Left renal cortex interstitium (tissue), 4 donors: Measurements from ENCODE around the gene PLCH2. TPM values are rescaled to one million over a fixed set of nuclear protein-coding genes. Genes with fewer than 3 reads are reported as not detected.

Experiments
- polyA plus RNA-seq, 4 donors: library from polyadenylated mRNA; unstranded; fragments of 120-200 nt; gene quantifications; one replicate each; pipeline ENCODE4 v1.2.1, GENCODE V29; 2013; ENCODE audit not compliant: insufficient read length in 4 of 4

PLCH2 gene
- polyA plus RNA-seq, 4 donors = 1.2 to 2.1 (median 1.5) TPM

Other genes with a start within 250 kb of the PLCH2 start
- gene SKI, start 248.0 kb upstream of the PLCH2 start, polyA plus RNA-seq = 10 to 100 TPM; 45.4 to 62.9 (median 58.6) TPM
- gene MORN1, start 84.7 kb upstream of the PLCH2 start, polyA plus RNA-seq = 10 to 100 TPM in 3 of 4 donors, 1 to 10 TPM in 1; 9.3 to 21.2 (median 16.6) TPM
- gene RER1, start 84.4 kb upstream of the PLCH2 start, polyA plus RNA-seq = 100 to 1,000 TPM; 108 to 124 (median 121) TPM
- gene PEX10, start 63.7 kb upstream of the PLCH2 start, polyA plus RNA-seq = 10 to 100 TPM; 20.3 to 31.1 (median 27.1) TPM
- 10 to 100 TPM; 24.8 to 34.0 (median 29.0) TPM for gene PANK4, start 50.3 kb downstream of the PLCH2 start, polyA plus RNA-seq
- under 1 TPM; 0.24 to 0.65 (median 0.55) TPM for gene HES5, start 54.0 kb downstream of the PLCH2 start, polyA plus RNA-seq
- gene TNFRSF14, start 80.1 kb downstream of the PLCH2 start, polyA plus RNA-seq = 10 to 100 TPM; 20.4 to 27.7 (median 22.5) TPM
- gene PRXL2B, start 110.5 kb downstream of the PLCH2 start, polyA plus RNA-seq = 10 to 100 TPM; 37.4 to 50.0 (median 43.5) TPM
- 1 to 10 TPM; 2.5 to 5.7 (median 2.9) TPM for gene MMEL1, start 156.7 kb downstream of the PLCH2 start, polyA plus RNA-seq